HG02763 (cell line): ENCODE data around the gene PCSK6.
"Not testable (repeated sequence)": the region's sequence is repeated elsewhere in the genome, so short reads cannot be mapped to it uniquely, and the experiment has no call there.

Experiments
- ATAC-seq: cut with Tn5 transposase; IDR thresholded peaks from one replicate; pipeline ENCODE4 v1.9.1; 2021; ENCODE audit warnings: mild to moderate bottlenecking, moderate library complexity; ENCODE audit not compliant: unreplicated experiment

The PCSK6 gene

DNA sequence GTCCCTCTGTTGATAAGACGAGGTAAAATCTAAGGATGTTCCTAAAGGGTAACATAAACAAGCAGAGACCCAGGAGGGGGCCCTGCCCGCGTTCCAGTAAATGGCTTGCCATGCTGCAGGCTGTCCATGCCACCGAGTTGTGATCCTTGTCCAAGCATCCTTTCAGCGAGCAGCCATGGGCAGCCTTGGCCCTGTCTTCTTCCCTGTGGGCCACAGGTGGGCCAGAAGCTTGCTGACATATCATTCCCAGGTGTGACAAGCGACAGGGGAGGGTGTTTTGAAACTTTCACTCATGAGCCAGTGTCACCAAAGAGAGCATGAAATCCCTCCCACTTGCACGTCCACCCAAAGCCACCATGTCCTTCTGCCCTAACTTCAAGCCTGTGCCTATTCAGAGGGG lies 53.7 kb downstream of the PCSK6 start:
- ATAC-seq = no peak

DNA sequence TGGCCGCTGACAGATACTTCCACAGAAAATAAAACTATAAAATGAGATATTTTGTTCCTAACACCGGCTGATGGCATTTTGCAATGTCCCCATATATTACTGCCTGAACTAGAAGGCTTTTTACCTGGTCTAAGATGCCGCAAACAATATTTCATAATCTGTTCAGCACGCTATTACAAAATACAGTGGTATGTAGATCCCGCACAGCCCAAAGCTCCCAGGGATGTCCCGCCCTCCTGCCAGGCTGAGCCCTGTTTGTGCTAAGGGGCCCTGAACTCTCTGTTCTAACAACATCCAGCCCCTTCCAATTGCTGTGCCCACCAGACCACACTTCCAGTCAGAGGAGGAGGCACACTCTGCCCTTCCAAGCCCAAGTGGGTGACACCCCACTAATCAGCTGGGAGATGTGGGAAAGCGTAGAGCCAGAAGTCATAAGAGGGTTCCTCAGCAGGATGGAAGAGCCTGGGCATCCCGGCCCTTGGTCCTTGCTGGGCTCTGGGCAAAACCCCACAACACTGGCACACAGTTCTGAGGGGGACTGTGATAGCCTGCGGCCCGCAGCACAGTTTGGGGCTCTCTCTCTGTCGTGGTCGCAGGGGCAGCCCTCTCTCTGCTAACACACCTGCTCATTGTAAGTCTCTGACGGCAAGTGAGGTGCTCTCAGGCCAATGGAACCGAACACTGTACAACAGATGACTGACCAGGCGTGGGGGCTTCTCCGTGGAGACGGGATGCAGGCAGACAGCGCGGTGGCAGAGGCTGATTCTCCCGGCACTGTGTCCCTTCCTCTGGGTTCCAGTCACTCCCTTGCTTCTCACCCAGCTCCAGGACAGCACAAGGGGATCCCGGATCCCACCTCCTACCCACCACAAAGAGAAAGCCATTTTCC lies 55.2 kb downstream of the PCSK6 start:
- no peak for ATAC-seq

DNA sequence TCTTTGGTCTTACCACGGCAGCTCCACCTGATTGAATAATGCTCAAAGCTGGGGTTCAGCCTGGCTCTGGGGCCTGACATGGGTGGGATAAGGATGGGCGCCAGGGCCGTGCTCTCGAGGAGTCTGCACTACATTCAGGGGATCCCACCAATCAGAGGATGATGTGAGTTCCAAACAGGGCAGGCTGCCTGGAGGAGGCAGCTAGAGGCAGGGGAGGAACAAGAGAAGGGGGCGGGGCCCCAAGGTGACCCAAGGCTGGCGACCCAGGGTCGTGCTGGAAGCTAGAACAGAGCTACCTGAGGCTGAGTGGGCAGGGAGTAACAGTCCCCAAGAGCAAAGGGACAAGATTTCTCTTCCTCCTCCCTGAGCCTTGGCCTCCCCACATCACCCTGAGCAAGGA lies 56.1 kb downstream of the PCSK6 start:
- no peak for ATAC-seq

DNA sequence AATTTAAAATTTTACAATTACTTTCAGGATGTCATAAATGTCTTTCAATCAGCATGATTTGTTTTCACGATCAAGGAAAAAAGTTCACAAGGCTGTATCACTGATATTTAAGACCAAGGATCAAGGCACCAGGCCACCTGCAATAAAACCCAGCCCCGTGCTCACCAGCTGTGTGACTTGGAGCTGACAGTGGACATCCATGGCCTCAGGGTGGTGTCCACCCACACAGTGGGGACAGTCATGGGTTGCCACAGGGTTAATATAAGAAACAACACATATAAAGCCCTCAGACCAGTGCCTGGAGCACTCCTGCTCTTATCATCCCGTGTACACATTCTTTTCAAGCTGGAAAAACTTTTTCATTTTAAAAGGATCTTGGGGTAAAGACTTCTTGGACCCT lies 56.5 kb downstream of the PCSK6 start:
- ATAC-seq = no peak

DNA sequence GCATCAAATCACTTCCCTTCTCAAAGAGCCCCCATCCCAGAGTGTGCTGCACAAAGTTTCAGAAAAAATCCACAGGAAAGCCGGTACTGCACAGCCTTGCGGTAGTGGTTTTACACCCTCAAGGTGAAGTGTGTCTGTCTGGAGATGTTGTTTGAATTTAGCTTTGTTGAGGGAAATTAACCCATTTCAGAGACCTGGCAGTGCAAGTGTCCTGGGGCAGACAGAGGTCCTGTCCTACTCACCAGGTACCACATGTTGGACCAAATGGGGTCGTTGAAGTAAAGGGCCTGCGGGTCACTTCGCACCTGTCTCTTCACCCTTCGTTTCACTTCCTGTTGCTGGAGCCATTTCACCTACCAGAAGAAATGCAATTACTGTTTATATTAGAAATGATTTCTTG lies 57.8 kb downstream of the PCSK6 start:
- no peak for ATAC-seq

DNA sequence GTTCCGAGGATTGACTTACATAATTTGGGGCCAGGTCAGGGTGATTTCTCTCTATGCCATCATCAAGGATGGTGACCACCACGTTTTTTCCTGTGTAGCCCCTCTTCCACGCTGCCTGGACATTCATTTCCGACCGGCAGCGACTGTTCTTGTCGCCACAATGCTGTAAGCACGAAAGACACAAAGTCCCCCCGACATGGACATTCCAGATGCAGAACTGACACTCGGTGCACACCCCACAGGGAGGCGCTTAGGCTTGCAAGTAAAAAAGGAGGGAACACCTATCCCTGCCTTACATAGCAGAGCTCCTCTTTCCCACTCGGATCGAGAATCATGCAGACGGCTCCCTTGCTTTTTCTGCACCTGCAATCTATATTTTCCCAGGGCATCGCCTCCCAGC lies 58.2 kb downstream of the PCSK6 start:
- no peak for ATAC-seq

DNA sequence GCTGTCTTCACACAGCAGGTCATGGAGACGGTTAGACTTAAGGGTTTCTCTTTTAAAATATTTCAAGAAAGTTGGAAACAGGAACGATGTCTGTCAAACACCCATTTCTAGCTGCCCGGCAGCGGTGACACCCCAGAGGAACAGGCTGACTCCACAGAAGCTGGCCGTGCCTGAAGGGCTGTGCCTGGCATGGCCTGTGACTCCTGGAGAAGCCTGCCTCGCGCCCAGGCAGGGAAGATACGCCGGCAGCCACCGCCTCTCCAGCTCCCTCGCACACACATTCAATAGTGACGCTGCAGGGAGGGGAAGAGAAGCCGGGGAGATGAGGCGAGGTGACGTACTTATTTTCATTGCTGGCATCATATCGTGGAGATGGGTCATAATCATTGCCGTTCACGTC lies 59.9 kb downstream of the PCSK6 start:
- ATAC-seq = no peak

DNA sequence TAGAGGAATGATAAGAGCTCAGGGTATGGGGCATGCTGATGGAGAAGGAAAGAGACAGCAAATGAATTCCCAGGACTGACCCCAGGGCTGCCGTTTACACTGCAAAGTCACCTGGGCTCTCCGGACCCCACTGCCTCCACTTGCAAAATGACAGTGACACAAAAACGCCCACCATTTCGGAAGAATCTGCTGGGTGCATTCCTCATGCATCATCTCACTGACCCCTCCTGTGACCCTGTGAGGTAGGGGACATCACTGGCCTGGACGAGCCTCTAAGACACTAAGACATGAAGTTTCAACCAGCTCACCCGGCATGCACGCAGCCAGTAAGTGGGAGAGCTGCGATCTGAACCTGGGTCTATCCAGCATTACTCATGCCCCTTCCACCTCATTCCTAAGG lies 60.3 kb downstream of the PCSK6 start:
- ATAC-seq = no peak

DNA sequence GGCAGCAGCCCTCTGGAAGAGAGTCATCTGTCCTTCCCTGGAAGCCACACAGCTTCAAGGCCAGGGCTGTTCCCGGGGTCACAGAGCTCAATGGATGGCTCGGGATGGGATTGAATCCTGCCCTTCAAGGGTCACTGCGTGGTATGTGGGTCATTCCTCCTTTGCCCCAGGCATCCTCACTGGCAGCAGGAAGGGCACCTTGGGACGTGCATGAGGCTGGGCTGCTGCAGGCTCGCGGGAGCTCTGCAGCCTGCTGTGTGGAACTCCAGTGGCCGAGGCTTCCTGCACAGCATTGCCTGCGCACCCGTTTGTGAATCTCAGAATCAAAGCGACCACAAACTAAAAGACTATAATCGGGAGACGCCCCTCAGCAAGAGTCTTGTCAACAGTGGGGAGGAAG lies 60.7 kb downstream of the PCSK6 start:
- ATAC-seq = no peak

DNA sequence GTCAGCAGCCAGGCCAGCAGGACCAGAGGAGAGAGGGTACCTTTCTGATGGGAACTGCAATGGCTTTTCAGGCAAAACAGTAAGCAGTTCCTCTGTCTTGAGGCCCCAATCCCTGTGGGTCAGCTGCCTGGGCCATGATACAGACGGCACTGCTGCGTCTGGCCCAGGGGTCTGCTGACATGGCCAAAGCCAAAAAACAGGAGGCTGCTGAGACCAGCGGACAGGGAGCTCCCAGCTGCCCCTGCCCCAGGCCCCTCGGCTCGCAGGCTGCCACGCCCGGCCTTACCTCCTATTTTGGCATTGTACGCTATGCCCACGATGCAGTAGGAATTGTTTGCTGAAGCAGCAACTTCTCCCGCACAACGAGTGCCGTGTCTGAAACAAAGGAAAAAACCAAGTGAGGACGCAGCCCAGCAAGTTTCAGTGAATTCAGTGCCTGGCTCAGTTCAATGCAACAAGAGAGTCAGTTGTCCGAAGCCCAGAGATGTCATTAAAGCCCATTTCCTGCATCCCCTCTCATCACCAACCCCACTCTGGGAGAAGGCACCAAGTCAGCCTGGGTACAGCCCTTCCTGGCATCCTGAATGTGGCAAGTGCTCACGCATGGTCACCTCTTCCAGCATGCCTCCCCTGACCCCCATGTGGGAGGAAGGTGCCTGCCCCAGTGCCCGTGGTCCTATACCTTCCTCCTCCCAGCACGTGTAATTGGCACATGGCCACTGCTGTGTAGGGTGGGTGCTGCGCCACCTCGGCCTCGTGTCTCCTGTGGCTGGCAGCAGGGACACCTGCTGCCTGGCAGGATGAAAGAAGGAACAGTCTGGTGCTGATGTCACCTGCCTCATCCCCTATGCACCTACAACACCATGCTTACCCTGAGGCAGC lies 61.7 kb downstream of the PCSK6 start:
- no peak for ATAC-seq

DNA sequence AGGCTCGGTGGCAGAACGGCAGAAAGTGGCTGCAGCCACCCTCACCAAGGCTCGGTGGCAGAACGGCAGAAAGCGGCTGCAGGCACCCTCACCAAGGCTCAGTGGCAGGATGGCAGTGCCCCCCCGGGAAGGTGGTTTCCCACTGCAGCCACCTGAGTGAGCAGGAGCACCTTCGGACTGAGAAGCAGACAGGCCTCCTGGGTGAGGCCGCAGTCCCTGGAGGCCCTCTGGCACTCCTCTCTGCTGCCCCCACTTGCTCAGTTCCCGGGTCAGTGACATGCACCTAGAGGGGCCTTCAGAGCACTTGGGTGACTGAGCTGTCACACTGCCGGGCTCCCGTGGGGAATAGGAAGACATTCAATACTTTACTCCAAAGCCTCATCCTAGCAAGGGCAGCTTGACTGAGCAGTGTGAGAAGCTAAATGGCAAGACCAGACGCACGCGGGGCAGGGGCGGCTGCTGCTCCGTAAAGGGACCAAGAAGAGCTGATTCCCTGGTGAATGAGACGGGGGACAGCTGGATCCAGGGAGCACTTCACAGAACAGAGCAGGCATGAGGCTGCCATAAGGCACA lies 62.7 kb downstream of the PCSK6 start:
- ATAC-seq = no peak

DNA sequence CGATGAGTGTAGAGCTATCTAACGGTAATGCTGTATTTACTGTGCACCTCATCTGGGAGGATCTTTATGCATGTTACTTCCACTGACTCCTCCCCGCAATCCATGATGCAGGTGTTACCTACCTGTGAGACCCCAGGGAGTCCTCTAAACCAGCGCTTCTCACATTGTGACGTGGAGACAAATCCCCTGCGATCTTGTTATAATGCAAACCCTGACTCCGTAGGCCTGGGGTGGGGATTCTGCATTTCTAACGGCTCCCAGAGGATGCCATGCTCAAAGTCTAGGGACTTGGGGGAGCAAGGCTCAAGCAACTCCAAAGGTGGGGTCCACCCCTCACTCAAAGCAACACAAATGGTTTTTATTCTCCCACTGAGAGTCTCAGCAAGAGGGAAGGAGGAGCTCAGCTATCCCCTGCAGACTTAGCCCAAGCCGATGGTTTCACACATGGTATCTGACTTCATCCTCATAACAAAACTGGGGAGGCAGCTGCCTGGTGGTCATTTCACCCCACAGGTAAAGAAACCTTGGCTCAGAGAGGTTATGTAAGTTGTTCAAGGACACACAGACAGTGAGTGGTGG lies 63.6 kb downstream of the PCSK6 start:
- no peak for ATAC-seq

DNA sequence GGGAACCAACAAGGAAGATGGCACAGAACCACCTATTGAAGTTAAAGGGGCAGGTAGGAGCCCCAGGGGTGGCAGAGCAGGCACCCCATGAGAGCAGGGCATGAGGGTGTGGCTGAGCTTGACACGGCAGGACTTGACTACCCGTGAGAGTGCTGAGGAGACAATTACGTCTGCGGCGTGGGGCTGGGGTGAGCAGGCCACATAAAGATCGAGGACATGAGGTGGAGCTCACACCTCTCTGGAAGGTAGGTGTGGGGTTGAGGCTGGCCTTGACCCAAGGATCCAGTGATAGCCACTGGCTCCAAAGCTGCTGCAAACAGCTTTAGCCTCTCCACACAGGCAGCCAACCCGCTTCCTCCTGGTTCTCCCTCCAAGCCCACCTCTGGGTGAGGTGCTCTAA lies 64.5 kb downstream of the PCSK6 start:
- no peak for ATAC-seq

DNA sequence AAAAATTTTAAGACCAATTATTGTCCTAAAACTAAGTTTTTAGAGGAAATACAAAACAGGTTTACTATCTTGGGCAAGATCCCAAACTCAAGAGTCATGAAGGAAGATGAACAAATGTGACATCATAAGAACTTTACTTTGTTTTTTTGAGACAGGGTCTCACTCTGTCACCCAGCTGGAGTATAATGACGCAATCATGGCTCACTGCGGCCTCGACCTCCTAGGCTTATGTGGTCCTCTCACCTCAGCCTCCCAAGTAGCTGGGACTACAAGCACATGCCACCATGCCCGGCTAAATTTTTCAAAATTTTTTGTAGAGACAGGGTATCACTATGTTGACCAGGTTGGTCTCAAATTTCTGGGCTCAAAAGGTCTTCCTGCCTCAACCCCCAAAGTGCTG lies 69.3 kb downstream of the PCSK6 start:
- no peak for ATAC-seq

DNA sequence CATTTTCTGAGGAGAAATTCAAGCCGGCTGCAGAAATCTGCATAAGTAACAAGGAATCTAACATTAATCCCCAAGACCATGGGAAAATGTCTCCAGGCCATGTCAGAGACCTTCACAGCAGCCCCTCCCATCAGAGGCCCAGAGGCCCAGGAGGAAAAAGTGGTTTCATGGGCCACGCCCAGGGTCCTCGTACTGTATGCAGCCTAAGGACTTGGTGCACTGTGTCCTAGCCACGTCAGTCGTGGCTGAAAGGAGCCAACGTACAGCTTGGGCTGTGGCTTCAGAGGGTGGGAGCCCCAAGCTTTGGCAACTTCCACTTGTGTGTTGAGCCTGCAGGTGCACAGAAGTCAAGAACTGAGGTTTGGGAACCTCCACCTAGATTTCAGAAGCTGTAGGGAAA lies 73.0 kb downstream of the PCSK6 start:
- ATAC-seq = not testable (repeated sequence)

DNA sequence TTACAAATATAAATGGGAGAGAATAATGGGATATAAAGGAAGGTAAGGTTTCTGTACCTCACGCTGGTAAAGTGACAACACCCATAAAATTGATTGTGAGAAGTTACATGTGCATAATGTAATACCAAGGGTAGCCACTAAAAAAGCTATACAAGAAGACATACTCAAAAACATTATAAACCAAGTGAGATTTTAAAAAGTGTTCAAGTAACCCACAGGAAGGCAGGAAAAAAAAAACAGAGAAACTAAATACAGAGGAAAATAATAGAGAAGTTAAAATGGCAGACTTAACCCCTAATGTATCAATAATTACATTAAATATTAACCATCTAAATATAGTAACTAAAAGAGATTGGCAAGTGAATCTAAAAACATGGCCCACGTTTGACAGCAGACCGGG lies 76.3 kb downstream of the PCSK6 start:
- ATAC-seq = no peak

DNA sequence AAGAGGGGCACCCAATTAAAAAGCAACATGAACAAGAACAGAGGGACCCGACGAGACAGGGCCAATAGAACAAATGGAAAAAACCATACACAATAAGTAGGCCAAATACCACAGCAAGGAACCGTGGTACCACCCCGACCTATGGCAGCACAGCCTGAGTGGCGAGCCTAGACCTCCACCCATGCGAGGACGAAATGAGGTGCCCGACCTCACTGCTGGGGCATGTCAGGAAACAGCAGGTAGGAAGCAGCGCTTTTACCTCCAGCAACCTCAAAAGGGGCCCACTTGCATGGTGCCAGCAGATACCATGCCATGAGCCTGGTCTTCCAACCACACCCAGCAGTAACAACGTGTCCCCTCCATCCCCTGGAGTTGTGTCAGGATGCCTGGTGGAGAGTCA lies 77.9 kb downstream of the PCSK6 start:
- no peak for ATAC-seq

DNA sequence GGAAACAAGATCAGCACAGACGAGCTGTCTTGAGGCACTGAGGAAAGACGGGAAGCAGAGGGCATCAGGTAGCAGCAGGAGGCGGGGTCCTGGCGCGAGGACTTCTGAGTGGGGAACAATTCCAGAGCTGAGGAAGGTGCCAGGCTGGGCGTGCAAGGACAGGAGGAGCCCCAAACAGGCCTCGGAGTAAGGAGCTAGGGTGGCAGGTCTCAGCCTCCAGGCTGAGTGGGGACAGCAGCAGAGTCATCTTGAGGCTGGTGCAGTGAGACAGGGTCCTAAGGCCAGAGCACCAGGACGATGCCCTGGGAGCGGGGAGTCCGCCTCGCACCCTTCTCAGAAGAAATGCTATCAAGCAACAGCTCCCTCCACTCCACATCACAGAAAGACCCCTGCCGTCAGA lies 78.4 kb downstream of the PCSK6 start:
- no peak for ATAC-seq

DNA sequence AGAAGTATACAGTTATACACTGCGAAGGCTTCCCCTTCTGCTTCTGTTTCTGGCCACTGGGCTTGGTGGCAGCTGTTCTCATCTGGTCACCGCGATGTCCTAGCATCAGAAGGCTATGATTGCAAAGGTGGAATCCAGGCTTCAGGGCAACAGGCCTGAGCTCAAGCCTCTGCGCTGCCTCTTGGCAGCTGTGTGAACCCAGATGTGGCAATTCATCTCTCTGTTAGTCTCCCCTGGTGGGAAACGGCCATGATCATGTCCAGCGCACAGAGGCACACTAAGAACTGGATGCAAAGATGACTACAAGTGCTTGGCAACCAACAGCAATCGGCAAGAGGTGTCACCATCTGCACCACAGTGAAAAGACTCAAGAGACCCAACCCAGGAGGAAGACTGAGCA lies 78.9 kb downstream of the PCSK6 start:
- no peak for ATAC-seq

DNA sequence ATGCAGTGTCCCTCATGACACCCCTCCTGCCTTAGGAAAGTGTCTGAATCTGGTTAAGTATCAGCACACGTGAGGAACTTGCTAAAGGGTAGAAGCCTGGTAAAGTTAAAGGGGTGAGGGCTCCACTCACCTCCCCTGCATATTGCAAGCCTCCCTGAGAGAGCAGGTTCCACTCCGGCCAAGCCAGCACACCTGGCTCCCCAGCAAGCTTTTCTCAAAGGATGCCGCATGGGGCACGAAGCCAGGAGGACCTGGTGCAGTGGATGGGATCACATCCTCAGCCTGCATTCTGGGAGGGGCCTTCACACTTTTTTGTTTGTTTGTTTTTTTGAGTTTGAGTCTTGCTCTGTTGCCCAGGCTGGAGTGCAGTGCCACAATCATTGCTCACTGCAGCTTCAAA lies 79.9 kb downstream of the PCSK6 start:
- no peak for ATAC-seq

DNA sequence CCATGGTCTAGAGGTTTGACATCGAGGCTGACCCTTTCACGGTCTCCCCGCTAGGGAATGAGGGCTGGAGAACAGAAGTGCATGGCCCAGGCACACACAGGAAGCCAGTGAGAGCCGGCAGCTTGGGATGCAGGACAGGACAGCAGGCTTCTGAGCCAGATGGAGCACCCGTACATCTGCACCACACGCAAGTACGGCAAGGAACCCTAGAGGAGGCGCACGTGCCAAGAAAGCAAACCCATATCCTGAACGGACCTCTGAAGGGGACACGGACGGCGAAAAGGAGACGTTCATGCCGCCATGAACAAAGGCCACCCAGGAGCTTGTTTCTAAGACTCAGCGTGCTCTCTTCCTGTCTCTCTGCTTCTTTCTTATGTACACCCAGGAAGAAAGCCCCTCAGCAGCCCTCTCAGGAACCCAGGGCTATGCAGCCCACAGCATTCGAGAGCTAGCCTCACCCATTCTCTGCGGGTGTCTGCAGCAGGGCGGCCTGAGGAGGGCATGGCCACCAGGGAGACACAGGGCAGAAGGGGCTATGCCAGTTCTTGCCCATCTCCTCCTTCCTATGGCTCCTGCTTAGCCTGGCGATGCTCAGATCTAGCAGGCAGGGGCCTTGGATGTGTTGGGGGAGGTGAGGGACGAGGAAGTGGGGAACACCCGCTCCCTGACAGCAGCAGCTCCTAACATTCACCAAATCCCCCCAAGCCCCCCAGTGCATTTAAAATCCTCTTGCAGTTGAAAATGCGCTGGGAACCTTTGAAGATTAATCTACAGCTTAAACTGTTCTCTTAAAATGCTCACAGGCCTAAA lies 81.3 kb downstream of the PCSK6 start:
- ATAC-seq = no peak
